ENCODE data around the gene ZNF521.

The ZNF521 gene

DNA sequence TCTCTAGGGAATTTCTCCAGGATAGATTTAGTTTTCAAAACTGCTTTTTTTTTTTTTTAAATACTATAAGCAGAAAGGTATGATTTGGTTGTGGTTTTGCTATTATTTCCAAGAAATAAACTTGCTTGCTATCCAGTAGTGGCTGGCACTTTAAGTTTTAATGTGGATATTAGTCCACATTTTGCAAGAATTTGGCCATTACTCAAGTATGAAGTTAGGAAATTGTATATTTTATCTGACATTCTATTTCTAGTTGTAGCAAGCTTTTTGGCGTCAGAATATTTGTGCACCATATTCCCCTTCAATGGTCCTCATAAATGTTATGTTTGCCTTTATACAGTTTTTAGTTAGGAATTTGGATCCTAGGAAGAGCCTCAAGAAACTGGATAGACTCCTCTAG lies 226.3 kb downstream of the ZNF521 start:
- DNase-seq (ENCODE audit: low read depth), result peak; percentile 75

DNA sequence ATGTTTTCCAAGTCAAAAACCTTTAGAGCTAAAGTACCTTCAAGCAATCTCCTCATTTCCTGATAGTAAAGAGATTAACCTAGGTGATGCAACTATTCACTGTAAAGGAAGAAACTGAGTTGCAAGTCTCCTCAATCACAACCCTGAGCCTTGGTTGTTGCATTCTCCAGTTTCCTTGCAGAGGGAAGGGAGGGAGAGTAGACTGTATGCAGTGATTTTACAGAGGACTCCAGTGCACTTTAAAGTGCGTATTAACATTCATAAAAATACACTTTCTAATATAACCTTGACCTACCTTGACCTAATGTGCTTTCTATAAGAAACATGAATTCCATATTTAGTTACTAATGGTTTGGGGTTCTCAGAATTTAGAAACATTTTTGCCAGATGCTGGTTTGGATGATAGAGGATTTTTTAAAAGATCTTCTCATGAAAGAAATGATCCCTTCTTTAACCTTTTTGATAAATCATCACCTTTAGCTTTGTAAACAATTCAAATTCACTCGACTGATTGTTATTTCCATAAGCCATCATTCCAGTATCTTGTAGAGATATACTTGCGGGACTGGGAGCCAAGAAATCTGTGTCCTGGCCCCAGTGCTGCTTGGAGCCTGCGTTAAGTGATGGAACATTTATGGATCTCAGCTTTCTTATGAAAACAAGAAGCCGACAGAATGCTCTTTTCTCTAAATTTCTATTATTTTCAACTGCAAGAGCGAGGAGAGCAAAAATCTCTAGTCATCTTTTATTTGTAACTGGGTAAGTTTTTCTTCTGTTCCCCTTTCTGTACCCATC lies 228.3 kb downstream of the ZNF521 start:
- DNase-seq (ENCODE audit: low read depth), result no peak

DNA sequence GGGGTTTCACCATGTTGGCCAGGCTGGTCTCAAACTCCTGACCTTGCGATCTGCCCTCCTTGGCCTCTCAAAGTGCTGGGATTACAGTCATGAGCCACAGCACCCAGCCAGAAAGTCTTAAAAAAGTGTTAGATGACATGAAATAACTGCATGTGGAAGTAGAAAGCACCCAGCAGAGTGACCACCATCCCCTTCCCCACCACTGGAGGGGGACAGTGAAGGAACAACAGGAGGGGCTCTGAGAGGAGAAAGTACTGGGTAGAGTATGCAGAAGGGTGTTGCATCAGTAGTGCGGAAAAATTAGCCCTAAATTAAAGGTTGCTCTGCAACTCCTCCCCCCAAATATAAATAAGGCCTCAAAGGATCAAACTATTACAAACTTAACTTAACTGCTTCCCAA lies 230.5 kb downstream of the ZNF521 start:
- no peak for DNase-seq (ENCODE audit: low read depth)

DNA sequence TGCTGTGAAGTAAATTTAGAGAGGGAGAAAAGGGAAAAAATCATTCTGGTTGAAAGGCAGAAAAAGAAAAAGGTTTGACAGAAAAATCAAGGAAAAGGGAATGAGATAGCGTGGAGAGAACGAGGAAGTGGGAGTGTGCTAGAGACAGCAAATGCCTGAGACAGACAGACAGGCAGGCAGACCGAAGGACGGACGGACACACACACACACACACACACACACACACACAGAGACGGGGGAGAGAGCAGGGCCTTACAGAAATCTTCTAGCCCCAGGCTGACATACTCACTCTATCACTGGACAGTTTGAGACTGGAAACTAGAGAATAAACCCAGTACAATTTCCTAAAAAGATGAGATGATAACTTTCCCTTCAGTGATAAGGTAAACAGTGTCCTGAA lies 238.4 kb downstream of the ZNF521 start:
- DNase-seq (ENCODE audit: low read depth), result no peak

DNA sequence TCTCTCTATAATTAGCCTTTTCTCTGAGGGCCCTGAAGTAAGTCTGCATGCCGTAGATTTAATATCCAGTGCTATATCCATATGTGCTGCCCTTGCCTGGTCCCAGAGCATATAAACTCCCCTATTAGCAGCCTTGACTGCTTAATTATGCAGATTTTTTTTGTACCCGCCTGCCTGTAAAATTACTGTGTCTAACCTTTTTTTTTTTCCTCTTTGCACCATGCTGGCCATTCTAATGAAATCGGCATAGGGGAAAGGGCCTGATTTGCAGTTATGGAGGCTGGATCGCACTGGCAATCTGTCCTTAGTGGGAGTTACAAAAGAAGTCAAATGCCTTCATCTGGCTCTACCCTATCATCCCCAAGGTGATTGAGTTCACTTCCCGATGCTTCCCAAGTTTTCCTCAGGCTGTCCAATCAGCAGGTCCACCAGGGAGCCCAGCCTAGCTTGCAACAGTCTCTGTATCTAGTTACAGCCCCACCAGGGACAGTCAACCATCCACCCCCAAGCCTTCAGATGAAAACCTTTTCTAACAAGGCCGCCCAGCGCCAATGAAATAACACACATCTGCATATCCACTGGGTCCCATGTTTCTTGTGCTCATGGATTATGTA lies 239.0 kb downstream of the ZNF521 start:
- no peak for DNase-seq (ENCODE audit: low read depth)

DNA sequence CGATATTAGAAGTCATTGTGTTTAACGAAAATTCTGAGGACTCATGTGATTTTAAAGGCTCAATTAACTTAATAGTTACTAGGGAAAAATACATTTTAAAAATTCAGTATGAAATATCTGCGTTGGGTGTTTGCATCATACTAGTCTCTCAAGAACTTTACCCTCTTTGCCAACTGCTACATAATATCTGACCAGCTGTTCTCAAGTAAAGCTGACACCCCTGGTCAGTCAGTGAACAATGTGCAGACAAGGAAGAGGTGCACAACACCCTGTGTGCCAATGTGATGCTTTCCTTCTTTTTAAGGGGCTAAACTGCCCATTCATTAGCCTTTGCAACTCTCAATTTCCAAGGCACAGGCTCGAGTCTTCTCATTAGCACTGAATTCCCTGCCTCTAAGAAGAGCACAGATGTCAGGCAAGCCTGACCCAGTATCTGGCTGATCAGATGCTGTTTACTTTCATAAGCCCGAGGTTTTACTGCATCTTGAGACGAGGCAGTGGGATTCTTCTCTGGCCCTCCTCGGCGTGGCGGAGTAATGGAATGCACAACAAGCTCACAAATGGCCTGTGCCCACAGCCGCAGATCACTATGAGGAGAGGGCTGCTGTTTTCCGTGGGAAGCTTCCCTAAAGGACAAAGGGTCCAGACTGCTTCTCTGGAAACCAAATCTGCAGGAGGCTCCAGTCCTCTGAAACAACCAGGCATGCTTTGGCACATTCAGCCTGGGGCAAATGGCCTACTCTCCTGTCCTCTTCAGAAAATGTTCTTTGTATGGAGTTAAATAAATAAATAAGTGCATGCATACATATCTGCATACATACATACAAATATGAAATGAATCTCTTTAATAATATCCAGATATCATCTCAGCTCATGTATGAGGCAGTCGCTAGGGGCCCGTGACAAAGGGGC lies 240.3 kb downstream of the ZNF521 start:
- peak; percentile 38 for DNase-seq (ENCODE audit: low read depth)

DNA sequence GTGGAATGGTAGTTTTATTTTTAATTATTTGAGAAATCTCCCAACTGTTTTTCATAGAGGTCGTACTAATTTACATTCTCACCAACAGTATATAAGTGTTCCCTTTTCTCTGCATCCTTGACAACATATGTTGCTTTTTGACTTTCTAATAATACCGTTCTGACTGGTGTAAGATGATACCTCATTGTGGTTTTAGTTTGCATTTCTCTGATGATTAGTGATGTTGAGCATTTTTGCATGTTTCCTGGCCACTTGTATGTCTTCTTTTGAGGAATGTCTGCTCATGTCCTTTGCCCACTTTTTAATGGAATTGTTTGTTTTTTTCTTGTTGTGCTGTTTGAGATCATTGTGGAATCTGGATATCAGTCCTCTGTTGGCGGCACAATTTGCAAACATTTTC lies 242.5 kb downstream of the ZNF521 start:
- DNase-seq (ENCODE audit: low read depth), result peak; percentile 78

DNA sequence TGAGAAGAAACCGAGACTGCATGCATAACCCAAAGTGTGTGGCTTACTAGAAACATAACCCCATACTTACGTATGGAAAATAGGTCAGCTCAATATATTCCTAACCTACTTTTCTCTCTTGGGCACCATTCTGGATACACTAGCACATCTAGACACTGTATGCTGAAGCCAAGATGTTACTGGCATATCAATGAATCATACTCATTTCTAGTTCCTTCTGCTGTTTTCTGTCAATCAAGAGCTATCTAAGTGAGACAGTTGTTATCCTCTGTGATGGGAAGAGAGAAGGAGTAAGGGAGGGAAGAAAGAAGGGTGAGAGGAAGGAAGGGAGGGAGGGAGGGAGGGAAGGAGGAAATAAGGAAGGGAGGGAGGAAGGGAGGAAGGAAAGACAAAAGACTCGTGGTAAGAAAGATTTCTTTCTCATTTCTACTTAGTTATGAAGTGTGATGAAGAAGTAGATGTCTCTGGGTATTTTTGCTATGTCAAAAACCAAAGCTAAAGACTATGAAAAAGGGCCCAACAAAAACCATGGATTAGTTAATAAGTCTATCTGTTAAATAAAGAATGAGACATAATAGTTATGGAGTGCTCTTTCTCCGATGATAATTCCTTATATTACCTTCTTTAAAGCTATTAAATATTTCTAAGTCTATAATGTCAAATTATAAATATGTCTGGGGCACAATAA lies 248.4 kb downstream of the ZNF521 start:
- DNase-seq (ENCODE audit: low read depth), result no peak

DNA sequence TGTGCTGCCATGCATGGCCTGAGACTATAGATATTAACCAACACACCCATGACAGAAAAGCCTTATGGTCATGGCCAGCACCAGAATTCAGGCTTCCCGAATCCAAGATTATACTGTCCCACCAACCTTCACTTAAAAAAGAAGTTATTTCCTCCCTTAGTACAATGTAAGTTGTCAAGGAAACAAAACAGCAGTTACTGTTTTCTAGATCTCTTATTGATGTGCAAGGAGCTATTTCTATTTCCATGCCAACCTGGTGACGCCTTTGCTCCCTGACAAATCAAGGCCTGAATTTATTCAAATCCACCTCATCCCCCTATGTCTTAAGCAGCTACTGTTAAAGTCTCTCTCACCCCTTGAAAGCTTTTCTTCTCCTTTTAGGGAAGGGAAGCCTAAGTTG lies 249.3 kb downstream of the ZNF521 start:
- no peak for DNase-seq (ENCODE audit: low read depth)

DNA sequence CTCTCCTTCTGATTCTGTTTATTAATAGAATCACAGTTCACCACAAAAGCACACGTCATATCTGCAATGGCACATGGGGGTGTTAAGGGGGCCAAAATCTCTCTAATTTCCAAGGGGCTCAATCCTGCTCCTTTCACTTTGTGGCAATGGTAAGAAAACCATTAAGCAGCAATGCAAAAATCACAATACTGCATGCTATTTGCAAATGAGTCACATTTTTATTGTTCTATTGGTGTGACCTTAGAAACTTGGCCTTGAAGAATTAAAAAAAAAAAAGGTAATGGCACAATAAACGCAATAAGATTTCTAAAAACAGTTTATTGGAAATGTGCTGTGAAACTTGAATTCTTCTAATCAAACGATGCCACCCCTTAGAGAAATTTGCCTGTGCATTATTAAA lies 251.5 kb downstream of the ZNF521 start:
- DNase-seq (ENCODE audit: low read depth), result no peak

DNA sequence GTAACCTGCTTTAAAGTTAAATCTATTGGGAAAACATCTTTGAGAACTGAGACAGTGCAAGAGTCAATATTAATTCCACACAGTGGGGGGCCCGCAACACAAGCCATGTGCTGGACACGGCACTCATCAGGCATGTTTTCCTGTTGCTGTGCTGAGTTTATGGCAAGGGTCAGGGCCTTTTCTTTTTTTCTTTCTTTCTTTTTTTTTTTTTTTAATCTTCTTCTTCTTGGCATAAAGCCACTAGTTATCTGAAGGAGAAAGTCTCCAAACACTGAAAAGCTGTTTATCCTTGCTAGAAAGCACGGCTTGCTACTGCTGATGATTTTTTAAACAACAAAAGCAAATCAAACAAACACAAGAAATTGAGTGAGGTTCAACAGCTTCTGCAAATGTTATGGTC lies 252.1 kb downstream of the ZNF521 start:
- peak; percentile 28 for DNase-seq (ENCODE audit: low read depth)

DNA sequence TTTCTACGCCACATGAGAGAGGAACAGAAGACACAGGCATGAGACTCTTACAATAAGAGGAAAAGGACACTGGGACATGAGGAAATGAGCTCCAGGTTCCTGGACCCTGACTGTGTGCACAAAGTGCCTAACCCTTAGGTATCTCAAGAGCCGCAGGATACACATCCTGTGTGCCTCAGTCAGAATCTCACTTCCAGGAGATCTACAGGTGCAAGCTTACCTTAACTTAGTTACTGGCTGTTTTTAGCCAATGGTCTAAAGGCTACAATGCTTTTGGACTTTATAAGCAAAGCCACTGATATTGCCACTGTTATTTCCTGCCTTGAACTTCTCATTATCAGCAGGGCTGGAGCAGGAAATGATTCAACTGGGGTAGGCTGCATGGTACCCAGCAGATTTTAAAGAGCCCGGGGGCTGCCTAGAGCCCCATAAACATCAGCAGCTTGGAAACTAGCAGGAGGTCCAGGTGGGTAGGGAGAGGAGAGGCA lies 254.4 kb downstream of the ZNF521 start:
- no peak for DNase-seq (ENCODE audit: low read depth)

DNA sequence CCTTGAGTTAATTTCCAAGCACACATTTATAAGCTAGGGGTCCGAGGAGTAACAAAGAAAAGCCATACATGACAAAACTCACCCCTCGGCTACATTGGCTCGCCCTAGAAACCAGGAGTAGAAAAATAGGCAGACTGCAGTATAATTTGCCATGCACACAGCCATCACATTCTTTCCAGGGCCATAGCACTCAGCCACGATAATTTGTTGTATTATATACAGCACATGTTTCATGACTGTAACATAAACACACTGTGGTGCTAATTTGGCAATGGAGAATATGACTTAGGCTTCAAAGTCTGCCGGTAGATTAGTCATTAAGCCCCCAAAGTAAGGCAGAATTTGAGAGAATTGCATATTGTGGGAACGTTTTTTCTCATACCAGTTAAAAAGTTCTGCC lies 254.9 kb downstream of the ZNF521 start:
- no peak for DNase-seq (ENCODE audit: low read depth)

DNA sequence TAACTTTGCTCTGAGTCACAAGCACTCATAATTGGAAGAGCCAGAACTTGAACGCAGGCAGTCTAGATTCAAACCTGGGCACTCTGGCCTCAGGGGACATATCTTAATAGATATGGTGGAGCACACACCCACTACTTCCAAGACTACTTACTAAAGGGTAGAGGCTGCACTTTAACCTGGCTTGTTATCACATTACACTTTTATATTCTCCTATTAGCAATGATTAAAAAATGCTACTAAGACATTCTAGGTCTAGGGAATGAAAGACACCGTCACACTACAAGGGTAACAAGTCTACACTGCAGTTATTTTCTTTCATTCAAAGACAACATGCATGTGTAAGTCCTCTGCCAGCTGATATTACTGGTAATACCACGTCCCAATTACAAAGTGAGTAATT lies 258.8 kb downstream of the ZNF521 start:
- DNase-seq (ENCODE audit: low read depth), result no peak

DNA sequence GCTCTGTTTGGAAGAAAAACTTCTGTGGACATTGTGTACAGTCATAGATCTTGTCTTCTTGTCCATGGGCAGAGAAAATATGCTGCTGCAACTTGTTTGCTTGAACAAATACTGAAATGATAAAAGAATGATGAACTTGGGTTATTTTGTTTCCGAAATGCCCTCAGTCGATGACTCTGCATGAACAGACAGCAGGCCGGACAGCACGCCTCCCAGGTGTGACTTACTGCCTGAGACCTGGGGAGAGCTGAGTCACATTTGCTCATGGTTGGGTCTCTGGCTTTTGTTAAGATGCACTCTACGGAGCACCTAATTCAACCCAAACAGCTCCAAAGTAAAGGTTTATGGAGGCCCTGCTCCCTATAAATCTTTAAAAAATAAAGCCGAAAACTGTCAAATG lies 262.5 kb downstream of the ZNF521 start:
- DNase-seq (ENCODE audit: low read depth), result no peak

DNA sequence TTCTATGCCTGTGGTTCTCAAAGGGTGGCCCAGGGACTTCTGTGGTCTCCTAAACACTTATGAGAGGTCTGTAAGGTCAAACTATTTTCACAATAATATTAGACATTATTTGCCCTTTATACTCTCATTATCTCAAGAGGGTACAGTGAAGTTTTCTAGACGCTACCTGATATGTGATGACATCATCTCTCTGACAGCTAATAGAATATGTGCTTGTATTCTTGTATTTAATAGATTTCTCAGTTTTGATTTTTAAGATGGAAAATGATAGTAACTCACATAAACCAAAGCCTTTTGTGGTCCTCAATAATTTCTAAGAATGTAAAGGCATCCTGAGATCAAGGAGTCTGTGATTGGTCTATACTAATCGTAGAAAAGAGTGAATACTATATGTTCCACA lies 265.1 kb downstream of the ZNF521 start:
- no peak for DNase-seq (ENCODE audit: low read depth)

DNA sequence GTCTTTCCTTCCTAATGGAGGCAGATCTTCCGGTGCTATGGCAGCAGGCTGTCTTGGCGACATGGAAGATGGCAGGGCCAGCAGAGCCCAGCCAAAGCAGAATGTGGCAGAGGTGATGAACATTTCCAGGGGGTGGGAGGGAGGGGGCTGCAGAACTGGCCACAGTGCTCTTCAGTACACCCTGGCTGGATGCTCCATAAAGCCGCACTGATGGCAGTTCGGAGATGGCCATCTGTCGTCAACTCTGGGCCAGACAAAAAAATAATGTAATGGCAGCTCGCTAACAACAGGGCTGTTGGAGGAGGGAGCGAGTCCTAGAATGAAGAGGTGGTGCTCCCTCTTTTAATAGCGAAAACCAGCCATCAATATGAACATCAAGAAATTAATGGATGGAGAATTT lies 271.0 kb downstream of the ZNF521 start:
- no peak for DNase-seq (ENCODE audit: low read depth)

DNA sequence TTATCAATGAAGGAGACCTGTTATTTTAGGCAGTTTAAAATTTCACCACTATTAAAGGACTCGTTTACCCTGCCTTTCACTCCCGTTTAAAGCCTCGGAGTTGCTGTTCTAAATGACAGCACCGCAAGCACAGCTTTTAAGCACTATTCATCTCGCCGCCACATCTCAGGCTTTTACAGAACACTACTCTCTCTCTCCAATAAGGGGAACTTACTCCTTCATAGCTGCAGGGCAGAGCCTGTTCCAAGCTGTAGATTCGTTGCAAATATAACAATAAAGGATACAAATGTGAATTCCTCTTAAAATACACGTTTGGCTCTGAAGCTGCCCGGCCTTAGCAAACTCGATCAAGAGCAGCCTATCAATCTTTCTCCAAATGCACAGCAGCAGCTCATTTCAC lies 271.8 kb downstream of the ZNF521 start:
- no peak for DNase-seq (ENCODE audit: low read depth)

DNA sequence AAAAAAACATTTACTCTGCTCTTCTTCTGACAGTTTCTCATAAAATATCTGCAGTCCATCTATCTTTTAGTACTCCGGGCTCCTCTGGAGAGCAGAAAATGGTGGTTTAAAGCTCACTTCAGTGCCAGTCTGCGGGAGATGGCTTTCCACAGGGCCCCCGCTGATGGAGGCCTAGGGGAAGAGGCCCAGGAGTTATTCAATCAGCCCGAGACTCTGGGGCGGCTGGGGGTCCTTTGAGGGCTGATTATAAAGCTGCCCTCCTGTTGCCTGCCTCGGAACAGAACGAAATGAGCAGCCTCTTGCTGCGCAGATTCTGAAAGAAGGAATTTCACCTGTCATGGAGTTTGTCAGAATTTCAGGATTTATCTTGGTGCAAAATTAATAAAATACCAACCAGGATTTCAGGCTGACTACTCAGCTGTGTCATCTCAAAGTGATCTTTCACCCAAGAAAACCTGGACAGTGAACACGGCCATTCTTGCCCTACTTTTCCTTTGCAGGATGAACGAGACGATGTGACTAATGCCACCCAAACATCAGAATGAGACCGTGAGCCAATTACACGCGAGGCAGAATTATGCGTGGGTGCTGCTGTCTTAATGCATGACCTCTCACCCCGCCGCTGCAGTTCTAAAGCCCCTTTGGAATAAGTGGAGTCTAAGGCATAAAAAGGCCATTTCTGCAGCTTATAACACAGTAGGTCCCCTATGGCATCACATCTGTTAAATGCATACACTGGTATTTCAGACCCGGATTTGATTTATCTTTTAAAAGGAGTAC lies 273.8 kb downstream of the ZNF521 start:
- no peak for DNase-seq (ENCODE audit: low read depth)

DNA sequence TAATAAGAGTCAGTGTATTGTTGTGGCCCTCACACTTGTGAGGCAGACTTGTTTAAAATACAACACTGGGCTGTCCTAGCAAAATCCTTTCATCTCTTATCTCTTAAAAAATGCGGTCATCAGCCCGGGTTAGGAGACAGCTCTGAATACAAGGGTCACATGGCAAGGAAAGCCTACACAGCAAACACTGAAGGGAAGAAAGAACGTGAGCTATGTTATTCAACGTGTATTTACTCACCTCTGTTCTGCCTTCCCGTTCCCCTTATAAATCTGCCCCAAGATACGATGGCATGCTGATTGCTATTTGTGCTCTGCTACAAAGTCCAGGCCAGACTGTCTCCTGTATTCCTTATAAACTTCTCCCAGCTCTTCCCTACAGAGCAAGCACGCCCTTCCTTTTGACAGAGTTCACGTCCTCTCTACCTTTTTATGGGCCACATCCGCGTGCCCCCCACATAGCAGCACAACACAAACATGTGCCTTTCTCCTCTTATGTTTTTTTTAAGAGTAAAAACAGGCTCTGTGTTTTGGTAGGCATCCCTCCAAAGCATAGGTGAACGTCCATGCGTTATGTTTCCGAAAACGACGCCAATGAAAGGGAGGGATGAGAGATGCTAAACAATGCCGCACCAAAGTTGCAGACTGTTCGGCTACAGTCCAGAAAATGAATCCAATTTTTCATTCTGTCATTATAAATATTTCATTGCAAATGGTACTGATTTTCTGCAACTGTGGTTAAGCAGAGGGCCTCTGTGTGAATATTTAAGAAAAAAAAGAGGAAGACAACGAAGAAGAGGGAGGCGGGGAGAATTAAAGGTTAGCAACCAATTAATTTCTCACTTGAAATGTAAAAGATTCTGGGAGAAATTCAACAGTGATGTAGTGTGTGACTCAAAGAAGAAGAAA lies 274.7 kb downstream of the ZNF521 start:
- no peak for DNase-seq (ENCODE audit: low read depth)

Data from fibroblast of gingiva (primary cell).